GM21528 (cell line): ENCODE results near the gene FOCAD.

Experiments
- ATAC-seq: cut with Tn5 transposase; IDR thresholded peaks from one replicate; pipeline ENCODE4 v1.9.1; 2021; ENCODE audit warnings: mild to moderate bottlenecking, moderate library complexity; ENCODE audit not compliant: unreplicated experiment, low FRiP score

FOCAD gene

DNA sequence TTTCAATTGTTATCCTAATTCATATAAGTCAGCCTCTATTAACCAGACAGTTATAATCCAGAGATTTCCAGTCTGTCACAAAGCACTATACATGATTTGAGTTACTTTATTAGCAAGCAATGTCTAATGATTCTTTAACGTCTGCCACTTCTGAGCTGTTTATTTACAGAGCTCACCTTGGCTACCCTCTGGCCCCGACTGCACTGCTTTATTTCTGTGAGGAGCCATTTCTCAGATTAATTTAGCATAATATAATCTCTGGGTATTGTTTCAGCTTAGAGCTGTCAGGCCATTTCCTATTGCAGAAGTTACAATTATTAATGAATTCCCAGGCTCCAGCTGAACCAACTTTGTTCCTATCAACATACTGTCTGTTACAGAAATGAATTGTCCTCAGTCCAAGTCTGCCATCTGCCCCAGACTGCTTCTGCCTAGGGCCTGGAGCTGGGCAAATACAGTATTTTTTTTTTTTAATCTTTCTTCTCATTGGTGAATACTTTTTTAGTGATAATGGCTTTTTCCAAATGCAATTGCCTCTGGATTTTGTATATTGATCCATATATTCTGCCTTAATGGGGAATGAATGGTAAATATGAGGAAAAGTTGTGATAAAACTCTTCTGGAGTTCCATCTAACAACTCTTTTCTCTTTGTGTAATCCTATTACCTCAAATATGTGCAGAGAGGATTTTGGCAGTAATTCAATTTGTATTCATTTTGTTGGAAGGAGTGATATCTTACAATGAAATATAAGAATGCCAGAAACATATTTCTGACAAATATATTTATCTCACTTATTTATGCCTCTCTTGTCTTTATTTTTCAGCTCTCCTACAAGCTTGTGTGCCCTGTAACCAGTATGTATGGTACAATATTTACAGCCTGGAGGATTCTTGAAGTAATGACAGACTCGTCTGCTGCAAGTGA lies 104.7 kb downstream of the FOCAD start:
- ATAC-seq: no peak

DNA sequence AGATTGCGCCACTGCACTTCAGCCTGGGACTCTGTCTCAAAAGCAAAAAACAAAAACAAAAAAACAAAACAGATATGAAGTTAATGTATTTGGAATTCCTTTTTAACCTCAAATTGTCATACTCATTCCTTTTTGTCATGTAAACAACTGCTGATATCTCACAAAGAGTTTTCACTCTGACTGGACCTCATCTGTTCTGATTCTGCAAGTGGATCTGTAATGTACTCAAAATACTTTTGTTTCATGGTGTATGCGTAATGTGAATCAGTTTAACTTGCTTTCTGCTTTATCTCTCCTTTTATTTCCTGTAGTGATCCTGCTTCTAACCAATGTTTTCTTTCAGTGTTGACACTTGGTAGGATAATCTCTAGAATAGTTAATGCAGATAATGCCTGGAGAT lies 106.7 kb downstream of the FOCAD start:
- ATAC-seq: no peak

DNA sequence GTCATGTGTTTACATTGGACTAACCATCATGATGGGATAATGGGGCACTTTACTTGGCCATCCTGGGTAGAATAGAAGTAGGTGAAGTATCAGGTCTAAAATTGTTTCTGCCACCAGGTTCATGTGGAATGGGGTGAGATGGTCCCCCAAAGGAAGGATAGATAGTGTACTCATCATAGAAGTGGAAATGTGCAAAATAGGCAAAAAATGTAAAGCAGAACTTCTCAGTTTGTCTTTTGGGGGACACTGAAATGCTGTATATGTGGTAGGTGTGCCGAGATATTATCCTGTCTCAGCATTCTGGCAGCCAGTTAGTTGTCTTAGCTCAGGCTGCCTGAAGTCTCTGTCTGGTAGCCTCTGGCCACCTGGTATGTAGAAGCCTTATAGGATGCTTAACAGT lies 107.6 kb downstream of the FOCAD start:
- no peak for ATAC-seq

DNA sequence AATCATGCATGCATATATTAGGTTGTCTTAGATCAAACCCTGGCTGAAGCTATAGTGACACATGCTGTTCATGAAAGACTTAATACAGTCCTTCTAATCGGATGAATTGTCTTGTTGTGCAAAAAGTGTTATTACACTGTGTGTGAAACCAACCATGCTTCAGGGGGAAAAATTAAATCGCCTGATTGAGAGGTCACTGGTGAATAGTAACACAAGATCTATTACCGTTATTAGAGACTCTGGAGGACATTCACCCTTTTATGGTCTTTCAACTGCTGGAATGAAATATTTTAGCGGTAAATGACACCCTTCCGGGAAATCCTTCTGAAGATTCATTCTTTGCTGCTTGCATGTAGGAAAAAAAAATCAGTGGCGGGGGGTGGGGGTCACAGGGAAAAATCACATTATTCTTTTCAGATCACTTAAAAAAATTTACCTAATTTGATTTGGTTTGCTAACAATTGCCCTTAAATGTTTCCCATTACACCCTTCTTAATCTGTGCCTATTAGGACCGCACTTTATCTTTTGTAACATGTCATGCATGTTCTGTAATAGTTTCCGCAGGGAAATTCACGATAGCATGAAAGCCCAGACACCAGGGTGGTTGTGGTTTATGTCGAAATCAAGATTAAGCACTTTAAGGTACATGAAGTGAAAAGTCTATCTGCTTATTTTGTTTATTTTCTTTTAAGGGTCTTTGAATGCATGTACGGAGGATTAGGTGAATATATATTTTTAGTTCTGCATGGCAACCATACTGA lies 120.6 kb downstream of the FOCAD start:
- no peak for ATAC-seq

DNA sequence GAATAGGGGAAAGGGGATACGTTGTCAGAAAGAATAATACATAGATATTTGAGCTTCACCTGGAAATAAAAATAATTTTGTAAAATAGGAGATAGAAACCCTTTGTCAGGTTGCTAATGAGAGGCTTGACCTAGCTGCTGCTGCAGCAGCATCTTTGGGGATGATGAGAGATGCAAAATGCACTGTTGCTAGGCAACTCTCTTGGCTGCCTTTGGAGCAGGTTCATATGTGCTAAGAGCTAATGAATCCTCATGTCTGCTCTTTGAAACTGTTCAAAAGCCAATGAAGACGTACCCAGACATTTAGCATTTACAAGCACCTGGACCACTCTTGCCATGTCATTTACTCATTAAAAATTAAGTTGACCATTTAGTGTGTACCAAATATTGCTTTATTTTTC lies 121.7 kb downstream of the FOCAD start:
- no peak for ATAC-seq

DNA sequence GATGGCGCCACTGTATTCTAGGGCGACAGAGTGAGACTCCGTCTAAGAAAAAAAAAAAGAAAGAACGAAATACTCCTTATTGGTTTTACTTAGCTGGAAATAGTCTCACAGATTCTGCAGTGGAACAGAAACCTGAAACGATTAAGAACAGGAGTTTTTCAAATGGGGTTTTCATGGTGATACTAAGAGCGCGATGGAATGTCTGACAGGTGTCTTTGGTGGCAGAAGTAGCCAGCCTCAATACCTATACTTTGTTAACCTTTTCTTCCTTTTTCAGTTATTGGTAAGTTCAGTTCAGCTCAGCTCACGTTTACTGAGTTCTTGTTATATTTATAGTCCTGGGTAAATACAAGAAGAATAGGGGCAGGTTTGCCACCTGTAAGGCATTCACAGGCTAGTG lies 123.9 kb downstream of the FOCAD start:
- no peak for ATAC-seq

DNA sequence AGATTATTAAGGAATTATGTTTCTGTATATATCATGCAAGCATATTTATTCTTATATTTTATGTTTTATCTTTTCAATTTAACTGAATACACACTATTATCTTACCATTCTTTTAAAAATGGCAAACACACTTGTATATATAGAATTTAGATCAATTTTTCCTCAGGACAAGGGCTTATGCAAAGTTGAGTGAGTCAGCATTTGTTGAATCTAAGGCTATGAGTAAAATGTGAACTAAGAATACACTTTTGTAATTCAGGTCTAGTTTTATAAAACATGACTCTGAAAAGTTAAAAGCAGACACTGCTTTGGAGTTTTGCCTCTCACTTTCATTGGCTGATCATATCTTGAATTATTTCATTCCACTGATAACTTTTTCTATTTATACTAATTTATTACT lies 127.8 kb downstream of the FOCAD start:
- no peak for ATAC-seq

DNA sequence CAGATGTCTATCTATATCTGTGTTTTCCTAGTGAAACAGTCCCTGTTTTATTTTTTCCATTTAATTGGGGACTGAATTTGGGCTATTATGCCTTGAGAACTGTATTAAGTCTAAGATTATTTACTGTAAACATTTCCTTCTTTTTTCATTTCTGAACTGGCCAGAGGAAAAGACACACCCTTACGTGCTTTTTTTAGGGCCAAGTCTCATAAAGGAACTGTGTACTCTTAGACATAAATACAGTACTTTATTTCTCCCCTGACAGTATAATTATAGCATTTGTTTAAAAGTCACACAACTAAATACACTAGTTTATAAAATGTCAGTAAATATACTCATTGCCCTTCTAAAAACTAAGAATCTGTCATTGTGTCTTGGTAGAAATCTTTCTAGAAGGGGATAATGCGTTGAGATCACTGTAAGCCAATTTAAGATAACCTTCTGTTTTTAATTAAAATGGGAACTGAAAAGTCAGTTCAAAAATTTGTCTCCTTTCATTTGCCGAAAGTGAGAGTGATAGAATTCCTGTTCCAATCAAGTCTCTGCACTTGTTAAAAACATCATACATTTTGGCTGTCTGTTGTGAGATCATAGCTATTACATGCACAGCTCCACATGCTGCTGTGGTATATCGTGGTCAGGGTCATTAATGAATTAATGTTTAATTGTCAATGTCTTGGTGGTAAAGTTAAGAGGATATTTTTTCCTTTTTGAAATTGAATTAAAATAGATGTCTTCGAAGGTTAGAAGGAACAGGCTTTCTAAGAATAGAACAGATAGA lies 132.1 kb downstream of the FOCAD start:
- no peak for ATAC-seq

DNA sequence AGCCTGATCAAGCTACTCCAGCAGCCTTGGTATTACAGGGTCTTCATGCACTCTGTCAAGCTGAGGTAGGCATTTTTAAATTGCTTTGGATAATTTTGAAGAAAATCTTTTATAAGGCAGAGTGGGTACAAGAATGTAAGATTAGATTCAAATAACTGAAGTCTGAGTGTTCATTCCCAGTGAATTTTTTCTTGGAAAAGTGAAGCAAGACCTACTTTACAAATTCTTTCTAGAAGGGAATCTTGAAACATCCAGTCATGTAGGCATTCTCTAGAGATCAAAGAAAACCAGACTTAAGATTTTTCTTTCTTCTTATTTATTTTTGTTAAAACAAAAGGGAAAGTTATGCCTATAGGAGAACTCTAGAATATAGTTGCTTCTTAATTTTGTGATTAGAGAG lies 139.0 kb downstream of the FOCAD start:
- ATAC-seq: no peak

DNA sequence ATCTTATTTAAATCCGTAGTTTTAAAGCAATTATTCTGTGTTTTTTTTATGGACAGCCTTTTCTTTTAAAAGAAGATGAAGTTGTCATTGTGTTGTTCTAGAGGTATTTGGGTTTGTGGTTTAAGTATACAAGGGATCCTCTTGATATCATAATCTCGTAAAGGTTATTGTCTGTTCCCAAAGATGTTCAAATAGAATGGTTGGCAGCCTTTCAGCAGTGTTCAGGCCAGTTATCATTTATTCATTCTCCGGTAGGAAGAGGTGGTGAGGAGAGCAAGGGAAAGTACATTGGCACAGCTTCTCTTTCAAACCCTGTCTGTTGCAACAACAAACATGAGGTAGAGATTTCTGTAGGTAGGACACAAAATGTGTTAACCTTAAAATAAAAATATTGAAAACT lies 147.0 kb downstream of the FOCAD start:
- ATAC-seq: no peak

DNA sequence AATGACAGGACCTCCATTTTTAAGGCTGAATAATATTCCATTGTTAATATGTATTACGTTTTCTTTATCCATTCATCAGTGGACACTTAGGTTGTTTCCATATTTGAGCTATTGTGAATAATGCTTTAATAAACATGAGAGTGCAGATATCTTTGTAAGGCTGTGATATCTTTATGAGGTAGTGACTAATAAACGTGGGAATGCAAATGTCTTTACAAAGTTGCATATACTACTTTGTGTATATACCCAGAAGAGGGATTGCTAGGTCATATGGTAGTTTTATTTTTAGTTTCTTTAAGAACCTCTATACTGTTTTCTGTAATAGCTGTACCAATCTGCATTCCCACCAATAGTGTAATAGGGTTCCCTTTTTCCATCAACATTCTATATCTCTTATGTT lies 148.7 kb downstream of the FOCAD start:
- ATAC-seq: no peak

DNA sequence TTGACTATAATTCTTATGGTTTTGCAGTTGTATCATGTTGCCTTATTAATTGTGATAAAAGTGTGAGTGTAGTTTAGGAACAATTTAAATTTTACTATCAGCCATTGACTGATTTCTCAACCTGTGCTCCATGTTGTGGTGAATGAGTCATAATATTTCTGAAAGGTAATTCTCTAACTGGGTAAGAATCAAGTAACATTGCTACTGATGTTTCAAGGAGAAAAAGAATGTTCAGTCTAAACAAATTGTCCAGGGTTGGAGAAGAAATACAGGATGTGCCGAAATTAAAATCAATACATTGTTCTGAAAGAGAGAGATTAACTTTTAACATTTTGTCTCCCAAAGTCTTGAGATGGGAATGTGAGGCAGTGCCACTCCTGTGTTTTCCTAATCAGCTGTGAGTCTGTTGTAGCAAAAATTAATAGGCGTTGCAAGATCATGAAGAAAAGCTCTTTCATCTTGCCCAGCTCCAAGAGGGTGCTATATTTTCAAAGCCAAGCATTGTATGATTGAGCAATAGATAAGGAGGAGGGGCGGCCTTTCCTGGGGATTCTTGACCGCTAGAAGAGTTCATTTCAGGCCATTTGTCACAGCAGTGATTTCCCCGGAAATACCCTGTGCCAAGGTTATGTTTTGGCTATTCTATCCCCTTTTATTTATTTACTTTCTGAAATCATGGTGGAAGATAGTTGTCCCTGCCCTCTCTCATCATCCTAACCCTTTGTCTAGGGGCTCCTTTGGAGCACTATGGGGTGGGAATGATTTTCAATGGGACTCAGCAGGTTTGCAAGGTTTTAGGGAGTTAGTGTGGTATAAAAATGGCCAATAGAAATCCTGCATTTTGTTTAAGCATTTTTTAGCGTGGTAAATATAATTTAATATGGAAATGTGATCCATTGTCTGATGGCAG lies 151.6 kb downstream of the FOCAD start:
- no peak for ATAC-seq

DNA sequence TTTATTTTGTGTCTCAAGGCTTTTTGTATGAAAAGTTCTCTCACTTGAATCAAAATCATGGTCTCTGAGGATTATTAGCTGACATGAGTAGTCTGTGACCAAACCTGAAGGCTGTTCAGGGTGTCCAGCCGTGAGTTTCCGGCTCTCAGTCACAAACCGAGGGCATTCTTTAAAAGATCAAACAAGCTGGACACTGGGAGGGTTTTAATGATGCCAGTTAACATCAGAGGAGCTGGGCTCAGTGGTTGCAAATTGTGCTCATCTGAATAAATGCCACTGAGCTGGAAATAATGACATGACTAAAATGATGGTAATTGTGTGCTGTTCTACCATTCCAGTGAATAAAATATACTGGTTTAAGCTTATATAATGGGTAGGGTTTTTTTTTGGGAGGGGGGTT lies 153.1 kb downstream of the FOCAD start:
- ATAC-seq: no peak

DNA sequence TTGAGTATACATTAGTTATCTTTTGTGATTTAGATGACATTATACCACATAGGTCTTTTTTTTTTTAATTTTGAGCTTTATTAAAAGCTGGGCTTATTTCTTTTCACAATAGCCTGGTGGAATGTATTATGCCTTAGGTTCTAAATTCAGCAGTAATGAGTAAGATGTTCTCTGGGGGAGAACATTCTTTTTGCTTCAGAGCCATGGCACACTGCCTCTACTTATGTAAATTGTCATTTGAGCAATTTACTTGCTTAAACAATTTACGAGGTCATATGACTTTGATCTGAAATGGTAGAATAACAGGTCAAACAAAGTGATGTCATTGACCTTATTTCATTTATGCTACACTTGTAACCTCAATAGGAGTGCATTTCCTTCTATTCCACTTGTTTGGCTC lies 154.2 kb downstream of the FOCAD start:
- ATAC-seq: no peak

DNA sequence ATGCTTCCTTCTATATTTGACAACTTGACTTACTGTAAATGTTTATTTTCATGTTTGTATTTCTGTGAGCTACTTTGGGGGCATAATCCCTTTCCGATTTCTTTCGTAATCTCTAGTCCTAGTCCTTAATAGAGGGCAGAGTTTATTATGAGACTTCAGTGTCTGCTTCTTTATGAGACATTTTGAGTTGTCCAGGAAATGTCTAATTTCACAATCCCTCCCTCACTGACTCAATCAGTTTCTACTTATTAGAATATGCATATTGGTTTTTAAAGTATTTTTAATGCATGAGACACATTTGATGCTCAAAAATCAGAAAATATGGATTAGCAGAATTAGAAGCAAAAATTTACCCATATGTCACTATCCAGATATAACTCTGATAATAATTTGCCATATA lies 160.9 kb downstream of the FOCAD start:
- ATAC-seq: no peak

DNA sequence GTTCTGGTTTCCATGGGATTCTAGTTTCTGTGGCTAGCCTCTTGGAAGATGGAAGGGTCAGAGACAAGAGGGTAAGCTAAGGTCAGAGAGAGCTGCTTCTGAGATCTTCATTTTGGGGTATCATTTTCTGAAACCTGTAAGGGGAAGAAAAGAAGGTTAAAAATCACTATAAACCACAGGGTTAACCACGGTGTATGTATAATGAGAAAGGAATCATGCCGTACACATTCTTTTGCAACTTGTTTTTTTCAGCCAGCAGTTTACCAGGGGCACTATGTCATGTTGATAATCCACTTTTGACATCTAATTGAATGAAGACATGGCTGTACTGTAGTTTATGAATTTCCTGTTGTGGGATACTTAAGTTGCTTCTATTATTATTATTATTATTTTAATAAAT lies 164.4 kb downstream of the FOCAD start:
- ATAC-seq: no peak

DNA sequence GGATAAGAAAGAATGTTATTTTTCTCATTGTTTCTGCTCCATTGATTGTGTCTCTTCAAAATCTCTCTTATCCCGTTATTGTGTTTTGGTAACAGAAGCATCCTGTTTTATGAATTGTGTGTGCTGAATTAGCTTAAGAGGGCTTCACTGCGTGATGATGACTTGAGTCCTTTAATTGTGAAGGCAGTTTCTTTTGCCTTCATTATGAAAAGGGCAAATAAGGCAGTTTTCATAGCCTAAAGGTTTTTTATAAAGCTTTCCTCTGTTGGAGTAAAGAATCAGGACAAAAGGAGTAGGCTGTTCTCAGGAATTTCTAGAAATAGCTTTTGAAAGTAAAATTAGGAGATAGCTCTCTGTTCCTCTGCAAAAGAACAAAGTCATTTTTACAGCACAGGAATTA lies 169.8 kb downstream of the FOCAD start:
- ATAC-seq: no peak

DNA sequence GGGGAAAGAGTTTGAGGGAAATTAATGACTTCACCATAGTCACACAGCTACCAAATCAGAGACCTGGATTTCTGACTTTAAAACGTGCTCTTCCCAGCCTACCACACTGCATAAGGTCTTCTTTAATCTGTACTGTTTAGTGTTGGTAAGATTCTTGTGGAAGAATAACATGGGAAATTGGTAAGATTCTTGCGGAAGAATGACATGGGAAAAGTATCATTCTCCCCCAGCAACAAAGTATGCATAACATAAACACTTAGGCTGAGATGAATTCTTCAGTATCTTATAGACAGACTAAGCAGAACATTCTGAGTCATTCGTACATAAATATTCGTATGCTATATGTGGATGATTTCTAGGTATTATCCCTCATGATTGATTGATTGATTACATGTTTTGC lies 170.4 kb downstream of the FOCAD start:
- ATAC-seq: no peak

DNA sequence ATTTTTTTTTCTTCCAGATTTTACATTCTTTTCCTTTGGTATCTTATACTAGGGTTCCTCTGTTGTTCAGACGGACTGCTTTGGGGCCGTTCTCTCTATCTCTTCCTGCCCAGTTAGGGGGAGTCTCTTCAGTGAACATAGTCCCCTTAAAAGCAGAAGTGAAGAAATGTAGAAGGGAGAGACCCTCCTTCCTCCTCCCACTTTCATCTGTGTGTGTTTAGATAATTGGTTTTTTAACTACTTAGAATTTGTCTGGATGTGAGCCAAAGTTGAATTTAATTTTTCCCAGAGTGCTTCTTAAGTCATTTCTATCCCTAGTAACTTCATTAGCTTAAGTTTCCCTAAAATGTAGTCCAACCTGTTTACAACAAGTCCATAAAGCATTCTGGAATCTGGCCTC lies 179.9 kb downstream of the FOCAD start:
- ATAC-seq: no peak

DNA sequence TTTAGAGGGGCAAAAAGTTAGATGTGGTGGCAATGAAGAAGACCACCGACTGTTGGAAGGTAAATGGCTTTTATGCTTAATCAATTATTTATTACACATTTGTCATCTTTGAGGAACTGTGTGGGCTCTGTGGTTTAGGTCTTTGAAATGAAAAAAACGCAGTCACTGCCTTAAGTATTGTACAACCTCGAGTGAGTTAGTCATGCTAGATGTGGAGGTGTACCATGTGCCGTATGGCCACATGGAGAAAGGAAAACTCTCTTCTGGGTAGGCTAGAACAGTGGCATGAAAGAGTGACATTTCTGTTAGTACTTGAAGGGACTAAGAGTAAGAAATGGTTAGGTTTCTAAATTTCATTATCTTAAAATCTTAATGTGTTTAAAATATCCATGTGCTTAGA lies 181.3 kb downstream of the FOCAD start:
- ATAC-seq: no peak
